GM12875 (cell line): ENCODE data around the gene C22orf23.

ENCODE experiments used
- H3K4me3 ChIP-seq: one replicate; pipeline ENCODE4 v1.5.1; 2011; ENCODE audit warnings: low read depth, low read length, control low read depth
- CTCF ChIP-seq: IDR thresholded peaks from 2 replicates; pipeline ENCODE4 v1.5.1; 2011; ENCODE audit warnings: low read depth, mild to moderate bottlenecking, control low read depth, inconsistent platforms, low read length, moderate library complexity, borderline replicate concordance; ENCODE audit not compliant: insufficient read depth

C22orf23 gene

GRCh38 chr22:37932401-37932800, 21.0 kb downstream of the C22orf23 start:
- no peak overlapping the region for H3K4me3 ChIP-seq
- no peak for TF ChIP-seq CTCF

GRCh38 chr22:37931893-37932389, 21.5 kb downstream of the C22orf23 start:
- H3K4me3 ChIP-seq, result no peak overlapping the region
- TF ChIP-seq CTCF, result no peak

- TF ChIP-seq CTCF, result no peak
- no peak overlapping the region for H3K4me3 ChIP-seq
Measured at GRCh38 chr22:37930952-37931440, 22.4 kb downstream of the C22orf23 start.

- peak; percentile 41; the same call in 1 of the 2 replicates for TF ChIP-seq CTCF
- H3K4me3 ChIP-seq, result no peak overlapping the region
Measured at GRCh38 chr22:37930270-37930951, 23.0 kb downstream of the C22orf23 start.

- TF ChIP-seq CTCF, result no peak
- H3K4me3 ChIP-seq, result no peak overlapping the region
Measured at GRCh38 chr22:37929390-37929789, 24.0 kb downstream of the C22orf23 start.

- no peak overlapping the region for H3K4me3 ChIP-seq
- TF ChIP-seq CTCF, result no peak
Measured at GRCh38 chr22:37927637-37927936, 25.8 kb downstream of the C22orf23 start.
